GM18519 (cell line): ENCODE results near the gene MRGPRX4.
"Not testable (repeated sequence)": the region's sequence is repeated elsewhere in the genome, so short reads cannot be mapped to it uniquely, and the experiment has no call there.

ENCODE experiments used
- ATAC-seq: cut with Tn5 transposase; IDR thresholded peaks from one replicate; pipeline ENCODE4 v1.9.1; 2021; ENCODE audit warnings: mild to moderate bottlenecking, moderate library complexity; ENCODE audit not compliant: unreplicated experiment, low FRiP score

Gene MRGPRX4

DNA sequence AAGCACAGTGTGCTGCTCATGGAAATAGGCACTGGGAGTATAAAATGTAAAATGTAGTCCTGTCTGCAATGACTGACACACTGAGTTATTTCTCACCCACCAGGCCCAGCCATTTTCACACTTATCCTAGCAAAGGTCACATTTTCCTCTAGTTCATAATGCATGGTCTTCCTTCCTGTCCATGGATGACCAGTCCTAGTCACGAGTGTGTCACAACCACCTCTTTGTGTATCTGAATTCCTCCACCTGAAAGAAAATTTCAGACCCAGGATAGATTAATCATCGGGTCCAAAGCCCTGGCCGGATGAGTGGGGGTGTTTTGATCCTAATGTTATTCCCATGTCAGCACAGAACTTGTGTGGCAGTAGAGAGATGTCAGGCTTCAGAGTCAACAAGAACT, at the start of gene MRGPRX4:
Gene MRGPRX4, plus strand, starts transcription at position 172 of the 400 bp plus-strand sequence. CDS start 420 bp downstream, outside the sequence.
- no peak for ATAC-seq

DNA sequence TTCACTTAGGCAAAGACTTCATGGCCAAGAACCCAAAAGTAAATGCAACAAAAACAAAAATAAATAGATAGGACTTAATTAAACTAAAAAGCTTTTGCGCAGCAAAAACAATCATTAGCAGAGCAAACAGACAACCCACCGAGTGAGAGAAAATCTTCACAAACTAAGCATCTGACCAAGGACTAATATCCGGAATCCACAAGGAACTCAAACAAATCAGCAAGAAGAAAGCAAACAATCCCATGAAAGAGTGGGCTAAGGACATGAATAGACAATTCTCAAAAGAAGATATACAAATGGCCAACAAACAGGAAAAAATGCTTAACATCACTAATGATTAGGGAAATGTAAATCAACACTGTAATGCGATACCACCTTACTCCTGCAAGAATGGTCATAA, 41.5 kb upstream of the MRGPRX4 start:
- not testable (repeated sequence) for ATAC-seq

DNA sequence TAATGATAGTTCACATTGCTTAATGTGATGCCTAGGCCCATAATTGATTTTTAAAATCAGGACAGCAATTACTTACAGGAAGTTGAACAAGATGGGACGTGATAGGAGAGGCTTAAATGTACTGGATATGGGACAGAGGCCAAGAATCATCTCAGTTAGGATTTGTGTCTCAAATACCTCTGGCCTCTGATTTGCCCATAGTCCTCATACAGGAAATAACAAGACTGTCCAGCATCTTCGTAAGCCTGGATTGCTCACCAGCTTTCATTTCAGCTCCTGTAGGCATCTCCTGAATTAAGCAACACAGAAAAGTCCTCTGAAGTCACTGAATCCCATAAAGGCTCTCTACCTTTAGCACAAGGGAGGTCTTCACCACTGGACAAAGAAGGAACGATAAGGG, 40.3 kb upstream of the MRGPRX4 start, which contains the start of gene MRGPRX3:
Gene MRGPRX3, plus strand, starts transcription at position 231 of the 400 bp plus-strand sequence. CDS start 4,632 bp downstream, outside the sequence.
- no peak for ATAC-seq

DNA sequence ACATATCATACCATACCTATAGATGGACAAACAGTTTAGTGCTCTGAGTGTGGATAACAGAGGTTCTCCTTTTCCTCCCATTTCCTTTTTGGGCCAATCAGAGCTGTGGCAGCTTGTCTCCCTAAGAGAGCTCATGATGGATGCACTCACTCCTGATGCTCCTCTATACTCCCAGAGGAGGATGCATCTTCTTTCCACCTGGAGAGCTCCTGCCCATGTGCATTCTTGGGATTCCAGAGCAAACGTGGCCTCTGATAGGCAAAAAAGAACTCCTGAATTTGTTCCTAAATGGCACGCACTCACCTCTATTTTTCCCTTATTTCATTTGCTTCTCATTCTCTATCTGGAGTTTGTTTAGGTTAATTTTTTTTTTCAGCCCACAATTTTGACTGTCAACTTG, 37.3 kb upstream of the MRGPRX4 start:
- ATAC-seq: no peak

DNA sequence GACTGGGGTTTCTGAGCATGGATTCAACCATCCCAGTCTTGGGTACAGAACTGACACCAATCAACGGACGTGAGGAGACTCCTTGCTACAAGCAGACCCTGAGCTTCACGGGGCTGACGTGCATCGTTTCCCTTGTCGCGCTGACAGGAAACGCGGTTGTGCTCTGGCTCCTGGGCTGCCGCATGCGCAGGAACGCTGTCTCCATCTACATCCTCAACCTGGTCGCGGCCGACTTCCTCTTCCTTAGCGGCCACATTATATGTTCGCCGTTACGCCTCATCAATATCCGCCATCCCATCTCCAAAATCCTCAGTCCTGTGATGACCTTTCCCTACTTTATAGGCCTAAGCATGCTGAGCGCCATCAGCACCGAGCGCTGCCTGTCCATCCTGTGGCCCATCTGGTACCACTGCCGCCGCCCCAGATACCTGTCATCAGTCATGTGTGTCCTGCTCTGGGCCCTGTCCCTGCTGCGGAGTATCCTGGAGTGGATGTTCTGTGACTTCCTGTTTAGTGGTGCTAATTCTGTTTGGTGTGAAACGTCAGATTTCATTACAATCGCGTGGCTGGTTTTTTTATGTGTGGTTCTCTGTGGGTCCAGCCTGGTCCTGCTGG, 35.3 kb upstream of the MRGPRX4 start:
- ATAC-seq: no peak

DNA sequence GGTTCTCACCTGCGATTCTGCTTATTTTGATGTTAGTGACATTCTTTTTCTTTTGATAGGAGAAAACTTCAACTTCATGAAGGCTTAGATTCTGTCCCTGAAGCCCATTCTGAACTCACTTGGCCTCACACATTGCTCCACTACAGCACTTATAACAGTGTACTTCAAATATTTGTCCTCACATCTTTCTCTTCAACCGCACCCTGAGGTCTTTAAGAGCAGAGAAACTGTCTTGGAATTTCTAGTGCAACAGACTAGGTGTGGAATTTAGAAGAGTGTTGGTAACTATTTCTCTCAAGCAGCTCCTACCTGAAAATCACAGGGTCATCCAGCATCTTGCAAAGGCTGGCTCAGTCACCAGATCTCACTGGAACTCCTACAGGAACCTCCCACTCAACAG, 32.5 kb upstream of the MRGPRX4 start:
- ATAC-seq: no peak

DNA sequence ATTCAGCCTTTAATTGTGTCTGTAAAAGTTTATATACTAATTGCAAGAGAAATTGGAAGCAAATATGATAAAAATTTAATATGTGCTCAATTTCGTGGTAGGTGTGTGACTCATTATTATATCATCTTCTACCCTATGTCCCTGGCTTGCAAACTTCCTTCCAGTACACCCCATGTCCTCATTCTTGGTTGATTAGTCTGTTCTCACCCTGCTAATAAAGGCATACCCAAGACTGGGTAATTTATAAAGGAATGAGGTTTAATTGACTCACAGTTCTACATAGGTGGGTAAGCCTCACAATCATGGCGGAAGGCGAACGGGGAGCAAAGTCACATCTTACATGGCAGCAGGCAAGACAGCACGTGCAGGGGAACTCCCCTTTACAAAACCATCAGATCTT, 28.4 kb upstream of the MRGPRX4 start:
- no peak for ATAC-seq

DNA sequence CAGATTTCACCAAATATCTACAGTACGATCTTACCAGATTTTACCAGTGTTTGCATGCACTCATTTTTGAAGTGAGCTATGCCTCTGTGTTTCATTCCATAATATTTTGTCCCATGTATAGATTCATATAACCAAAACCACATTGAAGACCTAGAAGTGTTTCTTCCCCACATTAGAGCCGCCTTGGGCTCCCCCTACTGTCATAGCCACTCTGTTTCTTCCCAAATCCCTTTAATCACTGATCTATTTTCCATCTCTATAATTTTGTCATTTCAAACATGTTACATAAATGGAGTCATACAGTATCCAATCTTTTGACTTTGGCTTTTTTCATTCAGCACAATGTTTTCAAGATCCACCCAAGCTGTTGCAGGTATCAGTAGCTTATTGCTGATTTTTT, 27.6 kb upstream of the MRGPRX4 start:
- ATAC-seq: no peak

DNA sequence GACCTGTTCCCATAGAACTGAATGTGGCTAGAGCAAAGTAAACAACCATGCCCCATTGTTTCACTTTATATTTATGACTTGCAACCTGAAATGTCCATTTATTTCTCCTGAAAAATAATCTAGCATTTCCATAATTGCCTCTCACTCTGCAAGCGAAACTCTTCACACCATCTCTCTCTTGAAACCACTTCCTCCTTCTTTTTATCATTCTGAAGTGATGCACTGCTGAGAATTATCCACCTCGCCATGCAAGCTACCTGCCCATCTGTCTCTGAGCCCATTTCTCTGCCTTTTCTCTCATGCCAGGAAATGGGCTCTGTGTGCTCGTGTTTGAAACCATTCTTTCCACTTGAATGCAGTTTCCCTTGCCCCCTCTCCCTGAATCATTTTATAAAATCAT, 26.8 kb upstream of the MRGPRX4 start:
- ATAC-seq: no peak

DNA sequence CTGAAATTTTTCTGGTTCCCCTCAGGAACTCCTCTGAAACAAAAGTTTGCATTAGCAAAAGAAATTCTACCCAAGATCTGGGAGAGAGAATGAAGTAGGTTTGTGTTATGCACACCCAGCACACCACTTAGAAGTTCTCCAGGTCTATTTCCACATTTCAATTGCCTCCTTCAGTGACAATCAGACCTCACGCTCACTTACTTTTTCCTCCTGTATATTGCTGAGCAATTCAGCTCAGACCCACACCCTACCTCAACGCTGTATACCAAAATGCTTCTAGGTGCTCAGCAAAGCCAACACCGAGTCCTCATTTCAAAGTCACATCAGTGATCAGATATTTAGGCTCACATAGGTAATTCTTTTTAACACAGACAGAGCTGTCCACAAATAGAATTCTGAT, 21.1 kb upstream of the MRGPRX4 start:
- ATAC-seq: no peak

DNA sequence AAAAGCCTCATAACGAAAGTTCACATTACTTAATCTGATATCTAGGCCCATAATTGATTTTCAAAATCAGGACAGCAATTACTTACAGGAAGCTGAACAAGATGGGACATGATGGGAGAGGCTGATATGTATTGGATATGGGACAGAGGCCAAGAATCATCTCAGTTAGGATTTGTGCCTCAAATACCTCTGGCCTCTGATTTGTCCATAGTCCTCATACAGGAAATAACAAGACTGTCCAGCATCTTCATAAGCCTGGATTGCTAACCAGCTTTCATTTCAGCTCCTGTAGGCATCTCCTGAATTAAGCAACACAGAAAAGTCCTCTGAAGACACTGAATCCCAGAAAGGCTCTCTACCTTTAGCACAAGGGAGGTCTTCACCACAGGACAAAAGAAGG, 4.3 kb upstream of the MRGPRX4 start:
- no peak for ATAC-seq

DNA sequence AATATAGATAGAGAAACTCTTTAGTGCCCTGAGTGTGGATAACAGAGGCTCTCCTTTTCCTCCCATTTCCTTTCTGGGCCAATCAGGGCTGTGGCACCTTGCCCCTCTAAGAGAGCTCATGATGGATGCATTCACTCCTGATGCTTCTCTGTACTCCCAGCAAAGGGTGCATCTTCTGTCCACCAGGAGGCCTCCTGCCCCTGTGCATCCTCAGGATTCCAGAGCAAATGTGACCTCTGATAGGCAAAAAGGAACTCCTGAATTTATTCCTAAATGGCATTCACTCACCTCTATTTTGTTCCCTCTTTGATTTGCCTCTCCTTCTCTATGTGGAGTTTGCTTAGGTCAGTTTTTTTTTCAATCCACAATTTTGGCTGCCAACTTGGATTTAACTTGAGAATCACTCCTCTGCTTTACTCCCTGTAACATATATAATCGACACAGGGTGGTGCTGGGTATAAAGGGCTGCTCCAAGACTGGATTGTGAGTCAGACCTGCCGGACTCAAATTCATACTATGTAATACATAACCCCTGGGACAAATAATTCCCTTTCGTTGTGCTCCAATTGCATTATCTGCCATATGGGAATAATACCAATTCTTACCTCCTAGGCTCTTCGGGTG, 1.1 kb upstream of the MRGPRX4 start:
- no peak for ATAC-seq

DNA sequence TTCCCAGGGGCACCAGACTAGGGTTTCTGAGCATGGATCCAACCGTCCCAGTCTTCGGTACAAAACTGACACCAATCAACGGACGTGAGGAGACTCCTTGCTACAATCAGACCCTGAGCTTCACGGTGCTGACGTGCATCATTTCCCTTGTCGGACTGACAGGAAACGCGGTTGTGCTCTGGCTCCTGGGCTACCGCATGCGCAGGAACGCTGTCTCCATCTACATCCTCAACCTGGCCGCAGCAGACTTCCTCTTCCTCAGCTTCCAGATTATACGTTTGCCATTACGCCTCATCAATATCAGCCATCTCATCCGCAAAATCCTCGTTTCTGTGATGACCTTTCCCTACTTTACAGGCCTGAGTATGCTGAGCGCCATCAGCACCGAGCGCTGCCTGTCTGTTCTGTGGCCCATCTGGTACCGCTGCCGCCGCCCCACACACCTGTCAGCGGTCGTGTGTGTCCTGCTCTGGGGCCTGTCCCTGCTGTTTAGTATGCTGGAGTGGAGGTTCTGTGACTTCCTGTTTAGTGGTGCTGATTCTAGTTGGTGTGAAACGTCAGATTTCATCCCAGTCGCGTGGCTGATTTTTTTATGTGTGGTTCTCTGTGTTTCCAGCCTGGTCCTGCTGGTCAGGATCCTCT, 709 bp downstream of the MRGPRX4 start:
- ATAC-seq: no peak

DNA sequence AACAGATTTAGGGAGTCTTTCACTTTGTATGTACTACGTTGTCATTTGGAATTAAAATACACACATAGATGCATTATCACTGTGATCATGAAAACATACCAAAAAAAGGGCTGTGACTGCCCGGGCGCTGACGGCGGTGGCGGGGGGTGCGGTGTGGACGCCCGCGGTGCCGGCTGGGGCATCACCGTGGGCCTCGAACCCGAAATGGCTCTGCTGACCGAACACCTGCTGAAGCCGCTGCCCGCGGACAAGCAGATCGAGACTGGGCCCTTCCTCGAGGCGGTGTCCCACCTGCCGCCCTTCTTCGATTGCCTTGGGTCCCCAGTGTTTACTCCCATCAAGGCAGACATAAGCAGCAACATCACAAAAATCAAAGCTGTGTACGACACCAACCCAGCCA, 16.2 kb downstream of the MRGPRX4 start:
- no peak for ATAC-seq

DNA sequence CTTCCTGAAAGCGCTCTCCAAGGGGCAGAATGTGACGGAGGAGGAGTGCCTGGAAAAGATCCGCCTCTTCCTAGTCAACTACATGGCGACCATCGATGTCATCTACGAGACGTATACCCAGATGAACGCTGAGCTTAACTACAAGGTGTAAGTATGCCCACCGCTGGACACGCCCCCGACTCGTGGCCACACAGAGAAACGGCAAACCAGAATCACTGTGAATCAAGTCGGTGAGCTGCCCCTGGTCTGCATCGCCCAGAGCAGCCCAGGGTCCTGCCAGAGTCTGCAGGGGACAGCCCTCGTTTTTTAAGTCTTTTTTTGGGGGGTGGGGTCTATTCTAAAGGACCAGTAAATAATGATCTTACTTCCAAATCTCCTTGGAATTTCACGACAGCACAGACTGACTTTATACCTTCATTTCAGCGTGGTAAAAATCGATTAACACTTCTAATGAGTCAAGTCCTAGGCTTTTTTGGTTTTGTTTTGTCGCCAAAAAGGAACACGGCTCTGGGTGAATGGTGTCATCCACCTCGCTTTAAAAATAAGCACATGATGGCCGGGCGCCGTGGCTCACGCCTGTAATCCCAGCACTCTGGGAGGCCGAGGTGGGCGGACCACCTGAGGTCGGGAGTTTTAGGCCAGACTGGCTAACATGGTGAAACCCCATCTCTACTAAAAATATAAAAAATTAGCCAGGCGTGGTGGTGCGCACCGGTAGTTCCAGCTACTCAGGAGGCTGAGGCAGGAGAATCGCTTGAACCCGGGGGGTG, 17.0 kb downstream of the MRGPRX4 start:
- not testable (repeated sequence) for ATAC-seq

DNA sequence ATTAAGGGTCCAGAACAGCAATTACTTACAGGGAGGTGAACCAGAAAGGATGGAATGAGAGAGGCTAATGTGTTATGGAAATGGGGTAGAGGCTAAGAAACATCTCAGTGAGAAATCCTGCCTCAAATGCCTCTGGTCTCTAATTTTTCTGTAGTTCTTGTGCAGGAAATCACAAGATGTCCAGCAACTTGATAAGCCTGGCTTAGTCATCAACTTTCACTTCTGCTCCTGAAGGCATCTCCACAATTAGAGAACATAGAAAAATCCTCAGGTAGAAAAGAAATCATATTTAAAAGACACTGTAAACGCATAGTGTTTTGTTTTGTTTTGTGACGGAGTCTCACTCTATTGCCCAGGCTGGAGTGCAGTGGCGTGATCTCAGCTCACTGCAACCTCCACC, 18.7 kb downstream of the MRGPRX4 start:
- no peak for ATAC-seq

DNA sequence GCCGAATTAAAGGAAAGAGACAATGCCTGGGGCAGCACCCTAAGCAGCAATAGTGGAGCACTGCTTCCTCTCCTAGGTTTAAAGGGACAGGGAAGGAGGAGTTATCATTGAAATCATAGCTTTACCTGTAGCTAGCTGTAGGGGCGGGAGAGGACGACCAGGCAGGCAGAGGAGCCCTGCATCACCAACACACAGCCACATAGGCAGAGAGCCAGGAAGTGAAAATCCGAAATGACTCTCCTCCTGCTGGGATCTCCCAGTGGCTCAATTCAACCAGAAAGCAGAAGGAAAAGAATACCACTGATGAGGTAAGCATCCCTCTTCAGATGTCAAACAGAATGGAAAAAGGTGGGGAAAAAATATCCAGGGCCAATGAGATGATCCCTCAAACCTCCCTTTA, 20.4 kb downstream of the MRGPRX4 start:
- no peak for ATAC-seq

DNA sequence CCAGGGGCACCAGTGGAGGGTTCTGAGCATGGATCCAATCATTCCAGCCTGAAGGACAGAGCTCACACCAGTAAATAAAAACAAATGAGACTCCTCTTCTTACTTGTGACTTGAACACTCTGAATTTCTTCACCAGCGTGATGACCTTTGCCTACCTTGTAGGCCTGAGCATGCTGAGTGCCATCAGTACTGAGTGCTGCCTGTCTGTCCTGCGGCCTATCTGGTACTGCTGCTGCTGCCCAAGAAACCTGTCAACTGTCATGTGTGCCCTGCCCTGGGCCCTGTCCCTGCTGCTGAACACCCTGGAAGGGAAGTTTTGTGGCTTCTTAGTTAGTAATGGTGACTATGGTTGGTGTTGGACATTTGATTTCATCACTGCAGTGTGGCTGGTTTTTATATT, 23.9 kb downstream of the MRGPRX4 start:
- no peak for ATAC-seq

DNA sequence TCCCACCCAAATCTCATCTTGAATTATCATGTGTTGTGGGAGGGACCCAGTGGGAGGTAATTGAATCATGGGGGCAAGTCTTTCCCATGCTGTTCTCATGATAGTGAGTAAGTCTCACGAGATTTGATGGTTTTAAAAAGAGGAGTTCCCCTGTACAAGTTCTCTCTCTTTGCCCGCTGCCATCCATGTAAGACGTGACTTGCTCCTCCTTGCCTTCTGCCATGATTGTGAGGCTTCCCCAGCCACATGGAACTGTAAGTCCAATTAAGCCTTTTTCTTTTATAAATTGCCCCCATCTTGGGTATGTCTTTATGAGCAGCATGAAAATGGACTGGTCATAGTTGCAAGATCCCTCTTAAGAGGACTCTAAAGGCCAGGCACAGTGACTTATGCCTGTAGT, 25.1 kb downstream of the MRGPRX4 start:
- not testable (repeated sequence) for ATAC-seq

DNA sequence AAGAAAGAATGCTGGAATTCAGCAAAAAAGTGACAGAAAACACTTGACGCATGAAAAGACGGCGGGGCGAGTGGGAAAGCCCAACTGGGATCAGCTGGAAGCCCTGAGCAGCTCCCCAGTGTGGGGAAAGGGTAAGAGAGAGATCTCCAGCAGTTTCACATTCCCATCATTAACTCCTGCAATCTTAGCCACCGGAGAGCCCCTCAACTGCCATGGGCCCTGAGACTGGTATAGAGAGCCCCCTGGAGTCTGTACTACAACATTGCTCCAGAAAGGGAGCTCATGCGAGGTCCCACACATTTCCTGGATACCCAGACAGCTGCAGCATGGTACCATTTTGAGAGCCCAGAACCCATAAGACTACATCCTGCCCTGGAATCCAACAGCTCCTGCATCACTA, 31.1 kb downstream of the MRGPRX4 start:
- ATAC-seq: no peak

DNA sequence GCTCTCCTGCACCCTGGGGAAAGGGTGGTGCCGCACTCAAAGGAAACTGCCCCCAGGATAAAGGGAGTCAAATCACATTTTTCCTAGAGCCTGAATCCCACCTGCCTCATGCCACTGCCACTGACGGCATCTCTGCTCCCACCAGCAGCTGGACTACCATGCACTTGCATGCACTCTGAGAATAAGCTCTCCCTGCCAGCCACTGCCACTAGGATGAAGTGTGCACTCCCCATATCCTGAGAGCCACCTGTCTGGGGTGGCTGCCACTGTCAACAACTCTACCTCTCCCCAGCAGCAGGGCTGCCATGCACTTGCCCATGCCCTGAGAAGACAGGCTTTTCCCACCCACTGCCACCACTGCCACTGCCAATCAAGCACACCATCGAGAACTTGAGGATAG, 31.6 kb downstream of the MRGPRX4 start:
- ATAC-seq: no peak
